GM18951 (cell line): ENCODE data around the gene POLR2J.

Experiments
- POLR2A ChIP-seq: IDR thresholded peaks from 4 replicates; pipeline ENCODE4 v1.6.1; 2011; ENCODE audit warnings: mild to moderate bottlenecking; ENCODE audit not compliant: insufficient read length, insufficient read depth; ENCODE audit errors: extremely low read depth
- in situ Hi-C: fragments of 300-500 bp; cut with MboI; formaldehyde crosslinking; loops from one replicate; pipeline ENCODE4 v1.12.0; 2022; ENCODE audit warnings: low sequenced_read_pairs, mixed read lengths, inconsistent platforms; ENCODE audit not compliant: unreplicated experiment

POLR2J gene

GRCh38 chr7:102426268-102427018, 52.3 kb downstream of the POLR2J start:
- TF ChIP-seq POLR2A = no peak
- in situ Hi-C loops = no loop called here

DNA sequence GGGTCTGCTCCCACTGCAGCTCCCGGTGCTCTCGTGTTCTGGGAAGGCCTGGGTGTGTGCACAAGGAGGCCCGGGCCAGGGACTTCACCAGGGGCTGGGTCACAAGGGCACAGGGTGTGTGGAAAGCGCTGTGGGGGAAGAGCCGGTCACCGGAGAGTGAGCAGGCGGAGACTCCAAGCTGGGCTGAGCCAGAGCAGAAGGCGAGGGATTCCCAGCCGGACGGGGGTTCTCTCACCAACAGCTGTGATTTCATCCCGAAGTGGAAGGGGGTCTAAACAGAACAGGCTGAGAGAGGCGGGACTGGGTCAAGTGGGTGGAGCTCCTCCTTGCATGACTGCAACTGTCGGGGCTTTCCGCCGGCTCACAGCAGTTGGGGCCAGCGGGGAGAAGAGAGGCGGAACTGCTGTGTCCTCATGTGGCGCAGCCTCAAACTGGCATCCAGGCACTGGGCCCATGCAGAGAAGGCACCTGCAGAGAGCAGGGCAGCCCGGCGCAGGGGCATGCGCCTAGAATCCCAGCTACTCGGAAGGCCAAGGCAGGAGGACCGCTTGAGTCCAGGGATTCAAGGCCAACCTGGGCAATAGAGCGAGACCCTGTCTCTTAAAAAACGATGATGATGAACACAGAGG, 53.0 kb downstream of the POLR2J start:
- peak; percentile 87 for TF ChIP-seq POLR2A
- in situ Hi-C loops = no loop called here

GRCh38 chr7:102424787-102425218, 53.9 kb downstream of the POLR2J start:
- TF ChIP-seq POLR2A = peak; percentile 51
- in situ Hi-C loops = no loop called here

GRCh38 chr7:102424129-102424551, 54.6 kb downstream of the POLR2J start:
- no peak for TF ChIP-seq POLR2A
- in situ Hi-C loops = no loop called here
